ENCODE measurements around the gene YTHDC1. TPM values are rescaled to one million over a fixed set of nuclear protein-coding genes. Genes with fewer than 3 reads are reported as not detected.

YTHDC1 gene
- total and polyA plus RNA-seq, 7 experiments from 2014 or later: 26.9 to 254 (median 206) TPM

DNA sequence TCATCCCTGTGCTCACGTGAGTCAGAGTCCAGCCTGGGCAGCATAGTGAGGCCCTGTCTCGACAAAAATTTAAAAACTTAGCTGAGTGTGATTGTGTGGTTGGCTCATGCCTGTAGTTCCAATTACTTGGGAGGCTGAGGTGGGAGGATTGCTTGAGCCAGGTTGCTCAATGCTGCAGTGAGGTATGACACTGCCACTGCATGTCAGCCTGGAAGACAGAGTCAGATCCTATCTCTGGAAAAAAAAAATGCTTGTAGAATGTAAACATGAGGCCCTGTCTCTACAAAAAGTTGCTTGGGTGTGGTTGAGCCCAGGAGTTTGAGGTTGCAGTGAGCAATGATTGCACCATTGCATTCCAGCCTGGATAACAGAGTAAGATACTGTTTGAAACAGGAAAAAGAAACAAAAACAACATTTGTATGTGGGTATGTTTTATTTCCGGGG, 11.3 kb upstream of the YTHDC1 start:
- Mint-ChIP-seq H3K27ac (no peak overlapping the region), H3K27me3 (peaks cover 0 to 21% (median 3%) of the 10 kb centered on the region in 5 donors), H3K4me3 (no peak overlapping the region), H3K9me3 (peaks cover 0 to 9% (median 0%) of the 10 kb centered on the region in 11 donors), H3K4me1 (peaks cover 0 to 13% (median 9%) of the 10 kb centered on the region in 7 donors), H3K36me3 (peaks cover 0 to 8% (median 0%) of the 10 kb centered on the region in 5 donors)
- no peak overlapping the region for H3K4me3 ChIP-seq (ENCODE audit: low read length)
- intact Hi-C loops (cut with micrococcal nuclease): no loop called here
- H3K9me3 ChIP-seq (ENCODE audit: control insufficient read depth in 2 of 3, low read length in 3 of 3): no peaks in the 10 kb centered on the region
- H3K27ac ChIP-seq (ENCODE audit: low read depth, low read length): no peak overlapping the region
- DNase-seq: no peak
- ATAC-seq: no peak
- H3K27me3 ChIP-seq (ENCODE audit: control insufficient read depth in 2 of 2, insufficient read depth in 2 of 2, low read length in 2 of 2): no peaks in the 10 kb centered on the region
- POLR2A ChIA-PET: interaction anchor here (0.7 to 1.2 kb wide), 3 partner anchors 10 to 74 kb away, joined by 3 to 5 read pairs (median 3); no protein-coding TSS in a partner anchor
- no peaks in the 10 kb centered on the region for H3K36me3 ChIP-seq (ENCODE audit: control insufficient read depth in 2 of 3, insufficient read depth in 3 of 3, low read length in 3 of 3)
- CTCF ChIA-PET: interaction anchor here (0.6 to 0.8 kb wide), 3 partner anchors 9 to 17 kb away, joined by 3 to 4 read pairs (median 4); no protein-coding TSS in a partner anchor
- peaks cover 0 to 4% of the 10 kb centered on the region in 2 donors for H3K4me1 ChIP-seq (ENCODE audit: control insufficient read depth in 2 of 2, insufficient read depth in 2 of 2, low read length in 2 of 2)

DNA sequence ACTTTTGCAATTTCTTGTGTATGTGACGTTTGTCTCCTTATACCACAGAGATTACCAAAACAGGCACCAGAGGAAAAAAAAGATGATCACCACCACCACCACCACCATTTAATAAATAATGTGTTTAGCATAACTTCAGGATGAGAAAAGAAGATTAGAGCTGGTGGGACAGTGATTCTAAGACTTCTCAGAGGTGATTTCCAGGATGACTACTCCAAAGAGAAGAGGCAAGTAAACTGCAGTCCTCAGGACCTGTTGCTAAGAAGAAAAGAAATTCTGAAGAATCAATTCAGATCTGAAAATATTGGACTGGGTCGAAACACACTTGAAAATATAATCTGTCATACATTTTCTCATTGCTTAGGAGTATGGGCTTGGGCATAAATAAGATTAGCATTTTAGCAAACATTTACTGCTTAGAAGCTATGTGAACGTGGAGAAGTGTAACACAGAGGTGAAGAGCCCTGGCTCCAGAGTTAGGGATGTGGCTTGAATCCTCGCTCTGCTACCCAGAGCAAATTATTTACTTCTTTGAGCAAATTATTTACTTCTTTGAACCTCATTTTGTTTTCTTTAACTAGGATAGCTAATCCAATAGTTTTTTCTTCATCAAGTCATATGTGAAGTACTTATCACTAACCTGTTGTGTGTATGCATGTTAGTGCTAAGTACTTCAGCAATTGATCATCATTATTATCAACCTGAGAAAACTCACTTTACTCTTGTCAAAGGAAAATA, 10.5 kb upstream of the YTHDC1 start:
- no peak for ATAC-seq

DNA sequence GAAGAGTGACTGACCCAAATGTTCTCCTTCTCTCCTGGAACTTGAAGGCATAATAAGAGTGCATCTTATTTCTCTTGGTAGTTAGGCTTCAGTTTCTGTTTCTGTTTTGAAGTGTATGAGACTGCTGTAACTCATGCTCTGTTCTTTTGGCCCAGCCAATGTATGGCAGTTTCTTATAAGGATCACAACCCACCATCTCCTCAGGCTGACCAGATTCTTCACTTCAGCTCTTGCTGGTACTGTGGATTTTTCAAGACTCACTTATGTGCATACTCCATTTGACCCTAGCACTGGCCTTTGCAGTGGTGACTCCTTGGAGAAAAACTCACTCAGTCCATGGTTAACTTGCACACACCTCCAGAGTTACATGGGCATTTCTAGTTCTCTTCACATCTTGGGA, 9.6 kb upstream of the YTHDC1 start:
- H3K9me3 Mint-ChIP-seq: peaks cover 0 to 4% (median 0%) of the 10 kb centered on the region in 11 donors
- peaks cover 0 to 13% (median 9%) of the 10 kb centered on the region in 7 donors for H3K4me1 Mint-ChIP-seq
- CTCF ChIA-PET: no interaction called here
- peak overlapping the region in 7 of 10 donors; percentile 2 to 60 (median 39) for H3K4me3 Mint-ChIP-seq
- Histone ChIP-seq H3K9me3 (ENCODE audit: control insufficient read depth in 2 of 3, low read length in 3 of 3) (no peaks in the 10 kb centered on the region), H3K36me3 (ENCODE audit: control insufficient read depth in 2 of 3, insufficient read depth in 3 of 3, low read length in 3 of 3) (no peaks in the 10 kb centered on the region), H3K4me3 (ENCODE audit: low read length) (no peak overlapping the region), H3K27me3 (ENCODE audit: control insufficient read depth in 2 of 2, insufficient read depth in 2 of 2, low read length in 2 of 2) (no peaks in the 10 kb centered on the region), H3K27ac (ENCODE audit: low read depth, low read length) (peak overlapping the region; percentile 17), H3K4me1 (ENCODE audit: control insufficient read depth in 2 of 2, insufficient read depth in 2 of 2, low read length in 2 of 2) (peaks cover 0 to 4% of the 10 kb centered on the region in 2 donors)
- H3K36me3 Mint-ChIP-seq: peaks cover 0 to 8% (median 0%) of the 10 kb centered on the region in 5 donors
- H3K27me3 Mint-ChIP-seq: peaks cover 0 to 28% (median 0%) of the 10 kb centered on the region in 5 donors
- ATAC-seq: peak; percentile 69
- intact Hi-C loops (cut with micrococcal nuclease): loop anchor here in 1 of 2 donors (1.0 to 2.0 kb wide), 2 partner anchors 9 to 13 kb away; partner anchors contain the start of gene YTHDC1
- peak overlapping the region in 6 of 9 donors; percentile 8 to 86 (median 52) for H3K27ac Mint-ChIP-seq
- DNase-seq: no peak
- POLR2A ChIA-PET: interaction anchor here (1.1 kb wide), 1 partner anchor 9 kb away, joined by 3 read pairs; no protein-coding TSS in a partner anchor

More for the DNA sequence above, 10.5 kb upstream of the YTHDC1 start:
- Mint-ChIP-seq H3K27me3 (peaks cover 0 to 23% (median 0%) of the 10 kb centered on the region in 5 donors), H3K4me1 (peaks cover 0 to 13% (median 9%) of the 10 kb centered on the region in 7 donors), H3K9me3 (peaks cover 0 to 9% (median 0%) of the 10 kb centered on the region in 11 donors), H3K36me3 (peaks cover 0 to 8% (median 0%) of the 10 kb centered on the region in 5 donors), H3K4me3 (no peak overlapping the region), H3K27ac (peak overlapping the region in 4 of 9 donors; percentile 66 to 86 (median 74))
- intact Hi-C loops (cut with micrococcal nuclease): no loop called here
- DNase-seq: no peak
- Histone ChIP-seq H3K4me3 (ENCODE audit: low read length) (no peak overlapping the region), H3K27ac (ENCODE audit: low read depth, low read length) (no peak overlapping the region), H3K36me3 (ENCODE audit: control insufficient read depth in 2 of 3, insufficient read depth in 3 of 3, low read length in 3 of 3) (no peaks in the 10 kb centered on the region), H3K27me3 (ENCODE audit: control insufficient read depth in 2 of 2, insufficient read depth in 2 of 2, low read length in 2 of 2) (no peaks in the 10 kb centered on the region), H3K4me1 (ENCODE audit: control insufficient read depth in 2 of 2, insufficient read depth in 2 of 2, low read length in 2 of 2) (peaks cover 0 to 4% of the 10 kb centered on the region in 2 donors), H3K9me3 (ENCODE audit: control insufficient read depth in 2 of 3, low read length in 3 of 3) (no peaks in the 10 kb centered on the region)
- CTCF ChIA-PET: interaction anchor here (0.8 kb wide), 1 partner anchor 8 kb away, joined by 4 read pairs; no protein-coding TSS in a partner anchor
- POLR2A ChIA-PET: interaction anchor here (1.2 kb wide), 1 partner anchor 10 kb away, joined by 3 read pairs; no protein-coding TSS in a partner anchor

DNA sequence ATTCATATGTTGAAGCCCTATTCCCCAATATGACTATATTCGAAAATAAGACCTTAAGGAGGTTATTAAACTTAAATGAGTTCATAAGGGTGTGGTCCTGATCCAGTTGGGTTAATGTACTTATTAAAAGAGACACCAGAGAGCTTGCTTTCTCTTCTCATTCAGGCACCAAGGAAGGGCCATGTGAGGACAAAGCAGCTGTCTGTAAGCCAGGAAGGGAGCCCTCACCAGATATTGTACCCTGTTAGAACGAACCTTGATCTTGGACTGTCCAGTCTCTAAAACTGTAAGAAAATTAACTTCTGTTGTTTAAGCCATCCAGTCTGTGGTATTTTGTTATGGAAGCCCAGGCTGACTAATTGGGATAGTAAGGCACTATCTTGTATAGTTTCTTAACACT, 9.1 kb upstream of the YTHDC1 start:
- Mint-ChIP-seq H3K4me1 (peaks cover 0 to 13% (median 9%) of the 10 kb centered on the region in 7 donors), H3K4me3 (peak overlapping the region in 5 of 10 donors; percentile 26 to 60 (median 55)), H3K27ac (peak overlapping the region in 7 of 9 donors; percentile 5 to 86 (median 33)), H3K36me3 (peaks cover 0 to 8% (median 0%) of the 10 kb centered on the region in 5 donors), H3K27me3 (peaks cover 0 to 26% (median 0%) of the 10 kb centered on the region in 5 donors), H3K9me3 (peaks cover 0 to 4% (median 0%) of the 10 kb centered on the region in 11 donors)
- CTCF ChIA-PET: no interaction called here
- Histone ChIP-seq H3K9me3 (ENCODE audit: control insufficient read depth in 2 of 3, low read length in 3 of 3) (no peaks in the 10 kb centered on the region), H3K27me3 (ENCODE audit: control insufficient read depth in 2 of 2, insufficient read depth in 2 of 2, low read length in 2 of 2) (no peaks in the 10 kb centered on the region), H3K36me3 (ENCODE audit: control insufficient read depth in 2 of 3, insufficient read depth in 3 of 3, low read length in 3 of 3) (no peaks in the 10 kb centered on the region), H3K4me1 (ENCODE audit: control insufficient read depth in 2 of 2, insufficient read depth in 2 of 2, low read length in 2 of 2) (peaks cover 0 to 4% of the 10 kb centered on the region in 2 donors), H3K27ac (ENCODE audit: low read depth, low read length) (peak overlapping the region; percentile 17), H3K4me3 (ENCODE audit: low read length) (no peak overlapping the region)
- intact Hi-C loops (cut with micrococcal nuclease): loop anchor here in 1 of 2 donors (1.0 to 2.0 kb wide), 2 partner anchors 9 to 14 kb away; partner anchors contain the start of gene YTHDC1
- ATAC-seq (no peak), DNase-seq (no peak)
- POLR2A ChIA-PET: interaction anchor here (1.1 kb wide), 1 partner anchor 8 kb away, joined by 3 read pairs; no protein-coding TSS in a partner anchor

DNA sequence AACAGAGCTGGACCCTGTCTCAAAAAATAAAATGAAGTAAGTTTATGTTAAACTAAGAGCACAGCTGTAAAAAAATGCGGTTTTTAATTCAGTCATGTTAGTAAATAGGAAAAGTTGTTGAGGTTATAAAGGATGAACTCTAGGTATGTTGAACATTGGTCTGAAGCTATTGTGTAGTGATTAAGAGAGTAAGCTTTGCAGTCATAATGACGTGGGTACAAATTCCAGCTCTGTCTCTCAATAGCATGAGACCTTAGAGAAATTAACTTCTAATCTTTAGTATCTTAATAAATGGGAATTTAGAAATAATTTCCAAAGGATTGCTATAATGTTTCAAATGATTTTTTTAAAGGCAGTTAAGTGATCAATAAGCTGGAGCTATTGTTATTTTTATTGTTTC, 2.9 kb upstream of the YTHDC1 start:
- Histone ChIP-seq H3K4me3 (ENCODE audit: low read length) (no peak overlapping the region), H3K27ac (ENCODE audit: low read depth, low read length) (no peak overlapping the region), H3K9me3 (ENCODE audit: control insufficient read depth in 2 of 3, low read length in 3 of 3) (no peaks in the 10 kb centered on the region), H3K27me3 (ENCODE audit: control insufficient read depth in 2 of 2, insufficient read depth in 2 of 2, low read length in 2 of 2) (no peaks in the 10 kb centered on the region), H3K36me3 (ENCODE audit: control insufficient read depth in 2 of 3, insufficient read depth in 3 of 3, low read length in 3 of 3) (peaks cover 0 to 6% (median 0%) of the 10 kb centered on the region in 3 experiments), H3K4me1 (ENCODE audit: control insufficient read depth in 2 of 2, insufficient read depth in 2 of 2, low read length in 2 of 2) (peaks cover 10% of the 10 kb centered on the region in 2 donors)
- POLR2A ChIA-PET: no interaction called here
- ATAC-seq: no peak
- DNase-seq: no peak
- CTCF ChIA-PET: interaction anchor here (0.6 to 1.5 kb wide), 3 partner anchors 8 to 22 kb away, joined by 3 to 4 read pairs (median 3); no protein-coding TSS in a partner anchor
- peaks cover 0 to 11% (median 0%) of the 10 kb centered on the region in 5 donors for H3K36me3 Mint-ChIP-seq
- H3K4me3 Mint-ChIP-seq: no peak overlapping the region
- peaks cover 2 to 18% (median 12%) of the 10 kb centered on the region in 7 donors for H3K4me1 Mint-ChIP-seq
- H3K27ac Mint-ChIP-seq: peak overlapping the region in 1 of 9 donors; percentile 61
- no peaks in the 10 kb centered on the region for H3K9me3 Mint-ChIP-seq
- intact Hi-C loops (cut with micrococcal nuclease): loop anchor here in 1 of 2 donors (5.0 kb wide), 1 partner anchor 1410 kb away; the partner anchor contains the start of gene SULT1B1
- H3K27me3 Mint-ChIP-seq: peaks cover 0 to 35% (median 3%) of the 10 kb centered on the region in 5 donors

DNA sequence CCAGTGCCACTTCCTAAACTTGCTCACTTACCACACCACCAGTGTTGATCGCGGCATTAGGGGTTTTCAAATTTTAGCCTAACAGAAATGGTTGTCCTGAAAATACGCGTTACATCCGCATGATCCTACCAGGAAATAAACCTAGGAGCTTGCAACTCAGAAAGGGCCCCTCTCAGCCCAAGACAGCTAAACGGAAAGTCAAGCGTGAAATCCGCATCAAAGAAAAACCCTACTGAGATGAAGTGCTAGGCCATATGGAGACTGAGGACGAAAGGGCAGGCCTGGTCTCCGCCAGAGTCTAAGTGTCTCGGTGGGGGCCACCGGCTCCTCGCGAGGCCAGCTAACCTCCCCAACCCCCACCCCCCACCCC, 626 bp downstream of the YTHDC1 start:
- intact Hi-C loops (cut with micrococcal nuclease): loop anchor here (2.0 to 5.0 kb wide), 7 partner anchors 14 to 1413 kb away; partner anchors contain the start of genes SULT1B1 (in 1 of the 2) and UBA6 (in 1 of the 2)
- peak overlapping the region; percentile 97 to 100 (median 100) for H3K27ac Mint-ChIP-seq
- POLR2A ChIA-PET: interaction anchor here (0.5 to 1.8 kb wide), 7 partner anchors 16 to 806 kb away, joined by 3 to 5 read pairs (median 4); no protein-coding TSS in a partner anchor
- H3K36me3 Mint-ChIP-seq: peaks cover 0 to 11% (median 7%) of the 10 kb centered on the region in 5 donors
- peaks cover 0 to 6% (median 0%) of the 10 kb centered on the region in 3 experiments for H3K36me3 ChIP-seq (ENCODE audit: control insufficient read depth in 2 of 3, insufficient read depth in 3 of 3, low read length in 3 of 3)
- no peaks in the 10 kb centered on the region for H3K9me3 Mint-ChIP-seq
- CTCF ChIA-PET: interaction anchor here (1.0 to 1.2 kb wide), 3 partner anchors 14 to 27 kb away, joined by 3 to 4 read pairs (median 4); no protein-coding TSS in a partner anchor
- H3K27me3 Mint-ChIP-seq: peaks cover 0 to 19% (median 0%) of the 10 kb centered on the region in 5 donors
- H3K4me1 Mint-ChIP-seq: peaks cover 20 to 54% (median 46%) of the 10 kb centered on the region in 7 donors
- H3K4me1 ChIP-seq (ENCODE audit: control insufficient read depth in 2 of 2, insufficient read depth in 2 of 2, low read length in 2 of 2): peaks cover 32 to 41% of the 10 kb centered on the region in 2 donors
- H3K9me3 ChIP-seq (ENCODE audit: control insufficient read depth in 2 of 3, low read length in 3 of 3): no peaks in the 10 kb centered on the region
- ATAC-seq: peak; percentile 11
- peak overlapping the region; percentile 100 for H3K4me3 ChIP-seq (ENCODE audit: low read length)
- no peaks in the 10 kb centered on the region for H3K27me3 ChIP-seq (ENCODE audit: control insufficient read depth in 2 of 2, insufficient read depth in 2 of 2, low read length in 2 of 2)
- peak overlapping the region; percentile 96 for H3K27ac ChIP-seq (ENCODE audit: low read depth, low read length)
- DNase-seq: peak in 7 of 9 donors; percentile 13 to 42 (median 30)
- H3K4me3 Mint-ChIP-seq: peak overlapping the region; percentile 94 to 100 (median 98)

Data from naive thymus-derived CD4-positive, alpha-beta T cell (primary cell).